Stimulated activated naive CD8-positive, alpha-beta T cell treated with anti-CD3 and anti-CD28 coated beads, Interleukin-15, amount 100 ng/mL, for 72 hours (primary cell): ENCODE data around the gene SHC3.

Experiments used
- ATAC-seq: fragments of 150-1000 bp; cut with Tn5 transposase; 2 replicates; pipeline ENCODE4 v1.10.0; 2021; ENCODE audit warnings: mild to moderate bottlenecking, moderate library complexity
- DNase-seq, 2 donors: peaks; one replicate each; pipeline ENCODE4 v3.0.0; 2021 to 2022
- H3K27ac Mint-ChIP-seq, 2 donors: one replicate each; pipeline ENCODE4 v1.8.0; 2022; ENCODE audit warnings: mild to moderate bottlenecking in 2 of 2, mixed read lengths in 2 of 2, moderate library complexity in 2 of 2
- H3K27me3 Mint-ChIP-seq: one replicate; pipeline ENCODE4 v1.8.0; 2022; ENCODE audit warnings: mixed read lengths
- H3K4me1 Mint-ChIP-seq: one replicate; pipeline ENCODE4 v1.8.0; 2022; ENCODE audit warnings: mild to moderate bottlenecking, mixed read lengths
- H3K4me3 Mint-ChIP-seq, 2 donors: one replicate each; pipeline ENCODE4 v1.8.0; 2022; ENCODE audit warnings: mild to moderate bottlenecking in 2 of 2, mixed read lengths in 2 of 2, moderate library complexity in 1 of 2
- H3K9me3 Mint-ChIP-seq, 2 donors: one replicate each; pipeline ENCODE4 v1.8.0; 2022; ENCODE audit warnings: mixed read lengths in 2 of 2

SHC3 gene

DNA sequence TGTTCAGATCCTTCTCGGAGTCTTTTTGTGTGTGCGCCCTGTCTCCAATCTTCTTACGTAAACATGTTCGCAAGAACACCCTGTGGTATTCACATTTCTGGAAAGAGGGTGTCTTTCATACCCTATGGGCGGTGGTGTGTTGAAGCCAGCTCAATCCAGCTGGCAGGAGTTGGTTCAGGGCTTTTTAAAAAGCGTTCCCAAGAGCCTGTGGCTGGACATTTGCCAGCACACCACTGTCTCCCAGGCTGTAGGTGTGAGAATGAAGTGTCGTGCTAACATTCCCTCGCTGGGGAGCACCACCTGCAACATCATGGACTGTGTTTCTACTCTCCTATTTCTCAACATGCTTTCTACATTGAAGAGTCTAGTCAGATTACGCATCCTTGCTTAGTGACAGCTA lies 135.6 kb downstream of the SHC3 start:
- DNase-seq = no peak
- no peaks in the 10 kb centered on the region for H3K4me1 Mint-ChIP-seq
- no peak overlapping the region for H3K27ac Mint-ChIP-seq
- H3K27me3 Mint-ChIP-seq = peaks cover 26% of the 10 kb centered on the region
- ATAC-seq = no peak
- no peak overlapping the region for H3K4me3 Mint-ChIP-seq
- no peaks in the 10 kb centered on the region for H3K9me3 Mint-ChIP-seq

GRCh38 chr9:89039664-89040063 lies 139.0 kb downstream of the SHC3 start:
- Mint-ChIP-seq H3K9me3 (no peaks in the 10 kb centered on the region), H3K4me3 (no peak overlapping the region), H3K4me1 (no peaks in the 10 kb centered on the region), H3K27me3 (peaks cover 15% of the 10 kb centered on the region), H3K27ac (no peak overlapping the region)
- no peak for DNase-seq
- ATAC-seq = no peak

- Mint-ChIP-seq H3K9me3 (no peaks in the 10 kb centered on the region), H3K4me1 (no peaks in the 10 kb centered on the region), H3K27me3 (peaks cover 20% of the 10 kb centered on the region), H3K27ac (no peak overlapping the region), H3K4me3 (no peak overlapping the region)
- DNase-seq (no peak), ATAC-seq (no peak)
These were observed 139.5 kb downstream of the SHC3 start for GRCh38 chr9:89039104-89039465.

DNA sequence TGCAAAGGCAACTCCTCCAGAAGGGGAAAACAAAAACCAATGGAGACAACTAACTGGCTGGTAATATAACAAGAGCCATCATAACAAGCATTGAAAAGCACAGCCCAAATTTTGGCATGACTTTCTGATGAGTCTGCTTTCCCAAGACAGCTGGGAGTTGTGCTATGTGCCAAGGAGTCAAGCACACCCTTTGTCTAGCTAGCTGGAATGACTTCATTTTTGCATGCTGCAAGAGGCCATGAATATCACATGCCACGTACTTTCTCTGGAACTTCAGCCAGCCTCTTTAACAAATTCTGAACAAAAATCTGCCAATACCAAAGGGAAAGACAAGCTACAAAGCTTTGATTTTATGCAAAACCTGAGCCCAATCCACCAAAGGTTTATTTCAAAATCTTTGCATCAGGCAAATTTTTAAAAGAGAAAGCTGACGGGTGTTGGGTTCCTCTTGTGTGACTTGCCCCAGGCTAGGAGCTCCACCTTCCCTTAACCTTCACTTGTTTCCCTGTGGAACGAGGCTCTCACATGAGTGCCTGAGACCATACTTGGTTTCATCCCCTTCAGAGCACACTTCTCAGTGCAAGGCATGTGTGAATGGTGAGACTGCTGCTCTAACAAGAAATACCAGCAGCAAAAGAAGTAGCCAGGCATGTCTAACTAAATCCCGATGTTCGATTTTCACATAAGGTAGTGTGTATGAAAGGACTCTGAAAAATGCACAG lies 140.1 kb downstream of the SHC3 start:
- no peak for ATAC-seq
- no peak overlapping the region for H3K4me3 Mint-ChIP-seq

DNA sequence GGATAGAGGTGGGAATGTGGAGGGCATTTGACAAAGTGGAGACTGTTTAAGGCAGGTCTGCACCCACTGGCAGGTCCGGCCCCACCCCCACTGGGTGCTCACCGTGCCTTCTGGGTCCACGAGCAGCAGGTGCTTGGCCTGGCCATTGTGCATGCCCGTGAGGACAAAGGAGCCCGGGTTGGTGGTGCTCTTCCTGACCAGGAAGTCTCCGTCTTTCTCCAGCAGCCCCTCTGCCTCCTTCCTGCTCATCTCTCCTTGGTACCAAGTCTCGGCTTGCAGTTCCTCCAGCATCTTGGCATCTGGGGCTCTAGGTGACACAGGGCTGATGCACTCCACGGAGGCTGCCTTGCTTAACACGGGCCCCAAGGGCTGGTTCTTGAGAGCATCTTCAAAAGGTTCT lies 140.7 kb downstream of the SHC3 start:
- ATAC-seq (no peak), DNase-seq (no peak)
- H3K27me3 Mint-ChIP-seq = peaks cover 23% of the 10 kb centered on the region
- no peak overlapping the region for H3K27ac Mint-ChIP-seq
- no peaks in the 10 kb centered on the region for H3K4me1 Mint-ChIP-seq
- H3K9me3 Mint-ChIP-seq = no peaks in the 10 kb centered on the region
- no peak overlapping the region for H3K4me3 Mint-ChIP-seq

More for the DNA sequence above, 140.1 kb downstream of the SHC3 start:
- no peak for DNase-seq
- Mint-ChIP-seq H3K4me1 (no peaks in the 10 kb centered on the region), H3K27ac (no peak overlapping the region), H3K27me3 (peaks cover 21% of the 10 kb centered on the region), H3K9me3 (no peaks in the 10 kb centered on the region)

GRCh38 chr9:89037346-89037745 lies 141.3 kb downstream of the SHC3 start:
- peaks cover 28% of the 10 kb centered on the region for H3K27me3 Mint-ChIP-seq
- ATAC-seq = no peak
- H3K27ac Mint-ChIP-seq = no peak overlapping the region
- H3K4me1 Mint-ChIP-seq = no peaks in the 10 kb centered on the region
- no peaks in the 10 kb centered on the region for H3K9me3 Mint-ChIP-seq
- H3K4me3 Mint-ChIP-seq = no peak overlapping the region
- DNase-seq = no peak

DNA sequence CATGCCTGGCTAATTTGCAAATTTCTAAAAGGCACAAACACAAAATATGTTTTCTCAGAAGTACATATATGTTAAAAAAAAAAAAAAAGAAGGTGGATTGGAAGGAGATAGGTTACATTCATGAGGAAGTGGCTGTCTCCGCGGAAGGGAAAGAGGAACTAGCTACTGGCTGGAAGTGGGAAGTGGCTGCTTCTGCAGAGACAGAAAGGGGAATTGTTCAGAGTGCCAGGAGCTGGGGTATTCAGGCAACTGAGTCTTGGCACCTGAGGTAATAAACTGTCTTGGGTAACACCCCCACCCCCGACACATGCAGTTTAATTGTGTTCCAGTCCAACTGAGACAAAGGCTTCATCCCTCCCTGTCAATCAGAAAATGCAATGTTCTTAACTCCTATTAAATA lies 141.7 kb downstream of the SHC3 start:
- Mint-ChIP-seq H3K27ac (no peak overlapping the region), H3K4me3 (no peak overlapping the region), H3K4me1 (no peaks in the 10 kb centered on the region), H3K9me3 (peaks cover 2 to 3% of the 10 kb centered on the region in 2 donors), H3K27me3 (peaks cover 33% of the 10 kb centered on the region)
- DNase-seq (no peak), ATAC-seq (no peak)

DNA sequence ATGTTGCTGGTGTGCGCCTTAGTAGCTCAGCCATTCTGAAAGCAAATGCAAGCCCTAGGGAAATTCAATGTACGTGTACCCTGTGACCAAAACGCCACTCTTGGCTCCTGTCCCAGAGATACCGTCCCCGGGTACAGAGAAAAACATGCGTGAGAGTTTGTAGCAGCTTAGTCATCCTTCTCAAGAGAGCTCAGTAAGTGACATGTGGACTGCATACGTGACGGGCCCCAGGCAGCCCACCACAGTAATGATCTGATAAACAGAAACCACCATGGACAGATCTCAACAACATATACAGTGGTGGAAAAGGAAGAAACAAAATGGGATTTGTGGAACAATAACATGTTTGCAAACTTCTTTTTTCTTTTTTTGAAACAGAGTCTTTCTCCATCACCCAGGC lies 142.2 kb downstream of the SHC3 start:
- DNase-seq (no peak), ATAC-seq (no peak)
- H3K27me3 Mint-ChIP-seq = peaks cover 38% of the 10 kb centered on the region
- no peak overlapping the region for H3K27ac Mint-ChIP-seq
- H3K4me3 Mint-ChIP-seq = no peak overlapping the region
- peaks cover 7 to 8% of the 10 kb centered on the region in 2 donors for H3K9me3 Mint-ChIP-seq
- H3K4me1 Mint-ChIP-seq = no peaks in the 10 kb centered on the region

GRCh38 chr9:89032661-89033060 lies 146.0 kb downstream of the SHC3 start:
- Mint-ChIP-seq H3K4me3 (no peak overlapping the region), H3K4me1 (no peaks in the 10 kb centered on the region), H3K27me3 (peaks cover 54% of the 10 kb centered on the region), H3K27ac (no peak overlapping the region), H3K9me3 (peaks cover 20 to 25% of the 10 kb centered on the region in 2 donors)
- DNase-seq (no peak), ATAC-seq (no peak)

DNA sequence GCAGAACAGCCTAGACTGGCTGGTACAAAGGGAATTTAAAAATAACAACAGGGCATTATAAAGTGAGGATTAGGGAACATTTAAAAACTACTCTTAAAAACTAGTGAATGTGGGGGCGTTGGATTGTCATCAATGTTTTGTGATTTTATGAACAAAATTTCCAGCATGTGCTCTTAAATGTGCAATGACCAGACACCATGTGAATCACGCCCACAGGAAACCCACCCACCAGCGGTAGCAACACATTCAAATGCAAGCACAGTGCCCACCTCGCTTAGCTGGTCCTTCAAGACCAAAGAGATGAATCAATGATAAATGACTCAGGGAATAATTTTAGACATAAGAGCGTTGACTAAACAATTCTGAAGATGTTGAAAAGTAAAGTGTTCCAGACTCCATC lies 146.4 kb downstream of the SHC3 start:
- ATAC-seq (no peak), DNase-seq (no peak)
- no peak overlapping the region for H3K4me3 Mint-ChIP-seq
- peaks cover 58% of the 10 kb centered on the region for H3K27me3 Mint-ChIP-seq
- no peaks in the 10 kb centered on the region for H3K4me1 Mint-ChIP-seq
- peaks cover 20 to 28% of the 10 kb centered on the region in 2 donors for H3K9me3 Mint-ChIP-seq
- no peak overlapping the region for H3K27ac Mint-ChIP-seq

DNA sequence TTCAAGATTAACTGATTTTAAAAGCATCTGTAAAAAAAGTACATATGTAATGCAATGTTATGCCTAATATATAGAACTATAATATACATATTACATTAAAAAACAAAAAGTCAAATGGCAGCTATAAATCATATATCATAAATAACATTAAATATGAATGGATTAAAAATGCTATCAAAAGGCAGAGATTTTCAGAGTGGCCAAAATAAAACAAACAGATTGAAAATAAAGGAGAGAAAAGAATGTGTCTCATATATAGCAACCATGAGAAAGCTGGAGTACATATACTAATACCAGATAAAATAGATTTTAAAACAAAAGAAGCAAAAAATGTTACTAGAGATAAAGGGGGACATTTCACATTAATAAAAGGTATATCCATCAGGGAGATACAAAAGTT lies 148.8 kb downstream of the SHC3 start:
- Mint-ChIP-seq H3K4me1 (no peaks in the 10 kb centered on the region), H3K27ac (no peak overlapping the region), H3K27me3 (peaks cover 60% of the 10 kb centered on the region), H3K4me3 (no peak overlapping the region), H3K9me3 (peaks cover 20 to 35% of the 10 kb centered on the region in 2 donors)
- ATAC-seq (no peak), DNase-seq (no peak)

DNA sequence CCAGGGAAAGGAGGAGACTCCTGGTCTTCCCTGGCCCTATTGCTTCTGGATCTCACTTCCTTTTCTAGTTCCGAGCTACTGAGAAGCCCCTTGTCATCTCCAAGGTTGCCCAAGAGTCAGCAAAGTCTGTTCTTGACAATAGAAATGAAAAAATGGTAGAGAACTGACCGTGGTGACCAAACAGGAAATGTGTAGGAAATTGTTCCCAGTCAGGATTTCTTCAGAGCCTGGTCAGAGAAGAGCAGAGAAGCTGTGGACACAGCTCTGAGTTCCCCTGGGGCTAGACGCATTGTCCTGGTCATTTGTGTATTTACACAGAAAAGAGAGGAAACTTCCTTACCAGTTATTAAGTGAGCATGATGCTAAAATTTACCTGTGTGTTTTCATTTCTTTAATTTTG lies 151.7 kb downstream of the SHC3 start:
- no peaks in the 10 kb centered on the region for H3K4me1 Mint-ChIP-seq

DNA sequence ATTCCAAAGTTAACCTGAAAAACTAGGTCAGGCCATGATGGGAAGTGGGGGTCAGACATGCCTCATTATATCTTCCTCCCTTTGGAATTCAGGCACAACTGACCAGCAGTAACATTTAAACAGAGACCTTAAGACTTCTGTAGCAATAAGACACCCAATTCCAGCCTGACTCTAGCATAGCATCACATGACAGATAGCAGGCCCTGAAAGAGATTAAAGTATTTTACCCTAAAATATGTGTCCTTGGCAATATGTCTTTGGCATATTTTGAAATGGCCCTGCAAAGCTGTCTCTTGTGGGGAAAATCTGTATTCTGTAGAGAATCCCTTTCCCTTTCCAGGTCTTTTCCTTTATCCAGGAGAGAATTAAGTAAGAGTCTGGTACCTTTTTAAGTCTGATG lies 153.1 kb downstream of the SHC3 start:
- Mint-ChIP-seq H3K27ac (no peak overlapping the region), H3K4me3 (no peak overlapping the region), H3K27me3 (peaks cover 33% of the 10 kb centered on the region), H3K4me1 (no peaks in the 10 kb centered on the region), H3K9me3 (peaks cover 9 to 23% of the 10 kb centered on the region in 2 donors)
- no peak for ATAC-seq
- DNase-seq = no peak

More for the DNA sequence above, 151.7 kb downstream of the SHC3 start:
- H3K4me3 Mint-ChIP-seq = no peak overlapping the region
- no peak for ATAC-seq
- peaks cover 17 to 35% of the 10 kb centered on the region in 2 donors for H3K9me3 Mint-ChIP-seq
- H3K27ac Mint-ChIP-seq = no peak overlapping the region
- no peak for DNase-seq
- H3K27me3 Mint-ChIP-seq = peaks cover 46% of the 10 kb centered on the region

- H3K27me3 Mint-ChIP-seq = peaks cover 33% of the 10 kb centered on the region
These were observed 153.9 kb downstream of the SHC3 start for GRCh38 chr9:89024727-89025126.

GRCh38 chr9:89023740-89024139 lies 154.9 kb downstream of the SHC3 start:
- peaks cover 3 to 20% of the 10 kb centered on the region in 2 donors for H3K9me3 Mint-ChIP-seq
- no peak overlapping the region for H3K4me3 Mint-ChIP-seq
- no peaks in the 10 kb centered on the region for H3K4me1 Mint-ChIP-seq
- no peak for ATAC-seq
- no peak overlapping the region for H3K27ac Mint-ChIP-seq
- H3K27me3 Mint-ChIP-seq = peaks cover 33% of the 10 kb centered on the region
- no peak for DNase-seq

More at GRCh38 chr9:89024727-89025126, 153.9 kb downstream of the SHC3 start:
- ATAC-seq (no peak), DNase-seq (no peak)
- Mint-ChIP-seq H3K27ac (no peak overlapping the region), H3K9me3 (peaks cover 3 to 20% of the 10 kb centered on the region in 2 donors), H3K4me1 (no peaks in the 10 kb centered on the region), H3K4me3 (no peak overlapping the region)

DNA sequence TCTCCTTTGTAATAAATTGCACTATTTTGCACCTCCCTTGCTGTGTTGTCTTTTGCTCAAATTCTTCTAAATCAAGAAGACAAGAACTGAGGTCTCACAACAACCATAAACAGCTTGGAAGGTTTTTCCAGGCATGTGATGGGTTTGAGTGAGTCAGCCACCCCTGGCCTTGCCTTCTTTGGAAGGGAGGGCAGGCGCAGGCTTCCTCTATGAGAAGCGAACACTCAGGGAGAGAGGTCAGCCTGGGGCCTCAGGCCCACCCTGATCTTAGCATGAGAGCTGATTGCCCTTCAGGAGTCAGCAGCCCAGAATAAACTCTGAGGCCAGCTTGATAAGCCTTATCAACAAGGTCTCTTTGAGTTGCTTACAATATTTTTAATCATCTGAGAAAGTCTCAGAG lies 155.7 kb downstream of the SHC3 start:
- DNase-seq (no peak), ATAC-seq (no peak)
- H3K4me3 Mint-ChIP-seq = no peak overlapping the region
- peaks cover 0 to 15% of the 10 kb centered on the region in 2 donors for H3K9me3 Mint-ChIP-seq
- no peaks in the 10 kb centered on the region for H3K4me1 Mint-ChIP-seq
- no peak overlapping the region for H3K27ac Mint-ChIP-seq
- peaks cover 27% of the 10 kb centered on the region for H3K27me3 Mint-ChIP-seq
